ENCODE results near the gene UBN2.

Gene UBN2

GRCh38 chr7:139189357-139189756 is 41.7 kb upstream of the UBN2 start:
- H3K9me3 ChIP-seq (ENCODE audit: insufficient read depth, low read depth, low read length), result no peaks in the 10 kb centered on the region
- no peak overlapping the region for H3K4me3 ChIP-seq (ENCODE audit: low read length, poor library complexity, severe bottlenecking)
- no peaks in the 10 kb centered on the region for H3K9me2 ChIP-seq (replicated peaks; ENCODE audit: low read depth, low read length)
- no peaks in the 10 kb centered on the region for H3K79me2 ChIP-seq (ENCODE audit: insufficient read depth, low read length)
- no peaks in the 10 kb centered on the region for H3K27me3 ChIP-seq (ENCODE audit: insufficient read depth, low read length, poor library complexity, severe bottlenecking)
- no peaks in the 10 kb centered on the region for H4K20me1 ChIP-seq (ENCODE audit: insufficient read depth, low read length, poor library complexity, severe bottlenecking)
- H3K4me1 ChIP-seq (ENCODE audit: insufficient read depth, low read length, poor library complexity, severe bottlenecking), result peaks cover 6% of the 10 kb centered on the region
- no peak overlapping the region for H3K4me2 ChIP-seq (ENCODE audit: low read depth, low read length, poor library complexity, severe bottlenecking)
- H3K36me3 ChIP-seq (ENCODE audit: insufficient read depth, low read length), result no peaks in the 10 kb centered on the region
- H3K9ac ChIP-seq (ENCODE audit: low read depth, low read length, poor library complexity, severe bottlenecking), result no peak overlapping the region
- no peak for TF ChIP-seq CTCF (conservative IDR thresholded peaks at IDR 0.05; ENCODE audit: low read length)
- no peak for TF ChIP-seq EZH2phosphoT487 (IDR thresholded peaks at IDR 0.05; ENCODE audit: borderline replicate concordance)
- no peak overlapping the region for H2AFZ ChIP-seq (ENCODE audit: low read length)
- H3F3A ChIP-seq (ENCODE audit: low read depth), result no peaks in the 10 kb centered on the region

- Histone ChIP-seq H3K9me3 (ENCODE audit: insufficient read depth, low read depth, low read length) (no peaks in the 10 kb centered on the region), H3K4me3 (ENCODE audit: low read length, poor library complexity, severe bottlenecking) (no peak overlapping the region), H3K79me2 (ENCODE audit: insufficient read depth, low read length) (no peaks in the 10 kb centered on the region), H3K4me2 (ENCODE audit: low read depth, low read length, poor library complexity, severe bottlenecking) (no peak overlapping the region), H3K36me3 (ENCODE audit: insufficient read depth, low read length) (no peaks in the 10 kb centered on the region), H2AFZ (ENCODE audit: low read length) (no peak overlapping the region), H3K4me1 (ENCODE audit: insufficient read depth, low read length, poor library complexity, severe bottlenecking) (no peaks in the 10 kb centered on the region), H4K20me1 (ENCODE audit: insufficient read depth, low read length, poor library complexity, severe bottlenecking) (no peaks in the 10 kb centered on the region), H3K27me3 (ENCODE audit: insufficient read depth, low read length, poor library complexity, severe bottlenecking) (no peaks in the 10 kb centered on the region), H3K9ac (ENCODE audit: low read depth, low read length, poor library complexity, severe bottlenecking) (no peak overlapping the region), H3F3A (ENCODE audit: low read depth) (no peaks in the 10 kb centered on the region), H3K9me2 (replicated peaks; ENCODE audit: low read depth, low read length) (no peaks in the 10 kb centered on the region)
- TF ChIP-seq EZH2phosphoT487 (IDR thresholded peaks at IDR 0.05; ENCODE audit: borderline replicate concordance), result no peak
- no peak for TF ChIP-seq CTCF (conservative IDR thresholded peaks at IDR 0.05; ENCODE audit: low read length)
Observed at GRCh38 chr7:139192014-139192706, 38.9 kb upstream of the UBN2 start.

- no peak overlapping the region for H3K9ac ChIP-seq (ENCODE audit: low read depth, low read length, poor library complexity, severe bottlenecking)
- H3K9me2 ChIP-seq (replicated peaks; ENCODE audit: low read depth, low read length), result no peaks in the 10 kb centered on the region
- no peak overlapping the region for H3K4me3 ChIP-seq (ENCODE audit: low read length, poor library complexity, severe bottlenecking)
- TF ChIP-seq CTCF (conservative IDR thresholded peaks at IDR 0.05; ENCODE audit: low read length), result no peak
- no peak for TF ChIP-seq EZH2phosphoT487 (IDR thresholded peaks at IDR 0.05; ENCODE audit: borderline replicate concordance)
- no peaks in the 10 kb centered on the region for H3K27me3 ChIP-seq (ENCODE audit: insufficient read depth, low read length, poor library complexity, severe bottlenecking)
- H3F3A ChIP-seq (ENCODE audit: low read depth), result no peaks in the 10 kb centered on the region
- H3K79me2 ChIP-seq (ENCODE audit: insufficient read depth, low read length), result no peaks in the 10 kb centered on the region
- H3K9me3 ChIP-seq (ENCODE audit: insufficient read depth, low read depth, low read length), result no peaks in the 10 kb centered on the region
- no peak overlapping the region for H2AFZ ChIP-seq (ENCODE audit: low read length)
- H3K4me2 ChIP-seq (ENCODE audit: low read depth, low read length, poor library complexity, severe bottlenecking), result no peak overlapping the region
- H4K20me1 ChIP-seq (ENCODE audit: insufficient read depth, low read length, poor library complexity, severe bottlenecking), result no peaks in the 10 kb centered on the region
- H3K4me1 ChIP-seq (ENCODE audit: insufficient read depth, low read length, poor library complexity, severe bottlenecking), result no peaks in the 10 kb centered on the region
- H3K36me3 ChIP-seq (ENCODE audit: insufficient read depth, low read length), result no peaks in the 10 kb centered on the region
Observed at GRCh38 chr7:139200382-139200781, 30.7 kb upstream of the UBN2 start.
